Astrocyte of the hippocampus (primary cell): ENCODE data around the gene DICER1.

Experiments used
- DNase-seq: peaks from one replicate; pipeline ENCODE4 v3.0.0; 2011; ENCODE audit warnings: low read depth, low spot score

Gene DICER1

GRCh38 chr14:95088665-95089064 lies 68.7 kb downstream of the DICER1 start:
- DNase-seq, result no peak

GRCh38 chr14:95087619-95088018 lies 69.7 kb downstream of the DICER1 start:
- DNase-seq, result no peak

GRCh38 chr14:95085321-95085720 lies 72.0 kb downstream of the DICER1 start:
- DNase-seq, result no peak

DNA sequence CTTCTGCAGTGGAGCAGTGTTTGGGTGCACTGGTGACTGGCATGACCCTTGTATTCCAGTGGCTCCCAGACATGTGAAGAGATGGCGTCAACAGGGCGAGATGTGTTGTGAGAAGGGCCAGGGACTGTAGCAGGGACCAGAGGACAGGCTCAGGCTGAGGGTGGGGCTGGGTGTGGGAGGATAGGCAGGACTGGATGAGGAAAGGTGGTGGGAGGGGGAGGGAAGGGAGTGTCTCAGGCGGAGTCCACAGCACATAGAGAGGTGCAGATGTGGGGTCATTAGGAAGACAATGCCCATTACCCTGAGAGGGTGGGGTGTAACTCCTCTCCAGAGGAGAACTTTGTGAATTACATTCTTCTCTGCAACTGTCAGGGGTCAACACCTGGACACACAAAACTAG lies 78.5 kb downstream of the DICER1 start:
- DNase-seq, result no peak

DNA sequence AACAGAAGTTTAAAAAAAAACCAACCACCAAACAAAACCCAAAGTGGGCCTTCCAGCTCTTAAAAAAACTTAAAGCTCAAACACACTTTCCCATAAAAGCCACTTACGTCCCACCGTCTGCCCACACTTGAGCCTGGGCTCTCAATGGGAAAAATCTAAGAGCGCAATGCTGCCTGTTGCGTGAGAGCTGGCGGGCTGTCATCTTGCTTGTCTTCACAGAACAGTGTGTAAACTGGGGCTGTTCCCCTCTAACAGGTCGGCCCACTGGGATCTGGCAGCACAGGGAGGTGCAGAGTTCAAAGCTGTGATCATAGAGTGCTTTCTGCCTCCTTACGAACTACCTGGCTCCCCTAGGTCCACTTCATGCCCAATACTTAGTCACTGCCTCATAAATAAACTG lies 80.0 kb downstream of the DICER1 start:
- no peak for DNase-seq

DNA sequence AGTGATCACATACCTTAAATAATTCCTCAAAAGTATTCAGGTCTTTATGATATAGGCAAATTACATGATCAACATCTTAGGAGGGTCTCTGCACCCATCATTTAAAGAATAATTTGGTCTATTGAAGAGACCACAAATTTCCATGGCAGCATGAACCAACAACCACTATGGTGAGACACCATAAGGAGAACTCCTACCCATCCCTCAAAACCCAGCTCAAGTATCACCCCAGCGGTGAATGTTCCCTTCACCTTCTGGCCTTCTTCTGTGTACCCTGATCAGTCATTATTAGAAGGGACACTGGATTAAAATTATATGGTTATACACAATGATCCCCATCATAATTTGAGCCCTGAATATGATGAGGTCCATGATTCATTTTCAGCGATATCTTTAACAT lies 81.5 kb downstream of the DICER1 start:
- DNase-seq, result no peak

DNA sequence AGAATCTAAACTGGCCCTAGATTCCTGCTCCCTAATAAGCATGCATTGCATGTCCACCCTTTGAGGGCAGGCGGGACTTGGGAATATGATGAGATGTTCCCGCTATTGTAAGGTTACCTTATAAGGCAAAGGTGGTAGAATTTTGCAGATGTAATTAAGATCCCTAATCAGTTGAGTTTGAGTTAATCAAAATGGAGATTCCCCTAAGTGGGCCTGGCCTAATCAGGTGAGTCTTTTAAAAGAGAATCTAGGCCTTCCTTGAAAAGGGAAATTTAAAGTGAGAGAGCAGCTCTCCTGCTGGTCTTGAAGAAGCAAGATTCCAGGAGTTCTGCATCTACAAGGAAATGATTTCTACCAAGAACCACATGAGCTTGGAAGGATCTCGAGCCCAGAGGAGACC lies 83.4 kb downstream of the DICER1 start:
- no peak for DNase-seq

- no peak for DNase-seq
Observed at GRCh38 chr14:95072310-95072905, 84.9 kb downstream of the DICER1 start.

DNA sequence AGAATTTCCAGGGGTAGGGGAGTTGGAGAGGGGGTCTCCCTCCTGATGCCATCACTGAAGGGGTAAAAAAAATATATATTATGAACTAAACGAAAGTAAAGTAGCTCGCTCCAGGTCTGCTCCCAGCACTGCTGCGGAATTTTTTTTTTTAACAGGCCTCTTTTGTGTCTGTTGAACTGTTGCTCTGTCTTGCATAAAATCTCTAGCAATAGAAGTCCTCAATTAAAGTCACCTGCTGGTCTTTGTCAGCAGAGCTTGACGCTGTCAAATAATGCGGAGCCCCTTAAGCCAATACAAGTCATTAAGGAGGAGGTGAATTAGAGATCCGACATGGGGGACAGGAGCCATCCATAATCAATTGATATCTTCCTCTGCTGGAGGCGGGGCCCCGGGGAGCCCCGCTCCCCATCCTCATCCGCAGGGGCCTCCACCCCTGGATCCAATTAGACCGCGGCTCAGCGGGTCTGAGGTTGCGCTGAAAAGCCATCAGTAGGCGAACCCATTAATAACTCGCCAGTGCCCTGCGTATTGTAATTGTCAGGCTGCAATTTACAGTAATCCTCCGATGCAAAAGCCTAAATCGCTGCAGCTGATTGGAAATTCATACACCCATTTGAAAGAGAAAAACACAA lies 85.6 kb downstream of the DICER1 start:
- no peak for DNase-seq

GRCh38 chr14:95070748-95071435 lies 86.4 kb downstream of the DICER1 start:
- no peak for DNase-seq

DNA sequence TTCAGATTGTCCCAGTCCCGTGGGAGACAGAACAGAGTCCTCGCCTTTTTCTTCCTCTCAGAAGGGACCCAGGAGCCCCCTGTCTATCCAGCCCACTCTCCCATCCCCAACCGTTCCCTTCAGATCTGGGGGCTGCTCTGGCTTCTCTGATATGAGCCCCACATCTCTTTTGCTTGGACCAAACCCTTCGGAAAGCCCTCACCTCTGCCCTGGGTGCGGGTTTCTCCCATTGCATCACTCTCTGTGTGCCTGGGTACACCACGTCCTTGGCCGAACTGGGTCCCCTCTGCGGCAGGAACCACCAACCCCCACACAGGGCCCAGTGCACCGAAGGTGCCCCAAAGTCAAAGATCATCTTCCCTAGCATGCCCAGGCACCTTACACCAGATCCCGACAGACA lies 87.8 kb downstream of the DICER1 start:
- DNase-seq, result no peak

DNA sequence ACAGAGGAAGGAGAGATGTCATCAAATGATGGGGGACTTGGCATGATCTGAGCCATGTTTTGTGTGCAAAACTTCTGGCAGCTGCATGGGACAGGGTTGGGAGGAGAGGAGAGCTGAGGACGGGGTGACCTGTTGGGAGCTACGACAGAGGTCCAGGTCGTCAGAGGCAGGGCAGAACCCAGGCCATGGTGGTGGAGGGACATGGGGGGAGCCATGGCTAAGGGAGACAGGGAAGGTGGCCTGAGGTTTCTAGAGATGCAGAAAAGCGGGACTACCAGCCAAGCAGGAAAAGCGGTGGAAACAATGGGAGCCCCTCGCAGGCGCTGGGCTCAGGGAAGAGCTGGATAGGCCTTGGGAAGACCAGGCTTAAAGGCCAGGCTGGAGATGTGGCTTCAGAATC lies 88.3 kb downstream of the DICER1 start:
- DNase-seq, result no peak

GRCh38 chr14:95068521-95068920 lies 88.8 kb downstream of the DICER1 start:
- no peak for DNase-seq

GRCh38 chr14:95068080-95068479 lies 89.2 kb downstream of the DICER1 start:
- DNase-seq, result peak; percentile 46

- no peak for DNase-seq
Observed at GRCh38 chr14:95067526-95067925, 89.8 kb downstream of the DICER1 start.

DNA sequence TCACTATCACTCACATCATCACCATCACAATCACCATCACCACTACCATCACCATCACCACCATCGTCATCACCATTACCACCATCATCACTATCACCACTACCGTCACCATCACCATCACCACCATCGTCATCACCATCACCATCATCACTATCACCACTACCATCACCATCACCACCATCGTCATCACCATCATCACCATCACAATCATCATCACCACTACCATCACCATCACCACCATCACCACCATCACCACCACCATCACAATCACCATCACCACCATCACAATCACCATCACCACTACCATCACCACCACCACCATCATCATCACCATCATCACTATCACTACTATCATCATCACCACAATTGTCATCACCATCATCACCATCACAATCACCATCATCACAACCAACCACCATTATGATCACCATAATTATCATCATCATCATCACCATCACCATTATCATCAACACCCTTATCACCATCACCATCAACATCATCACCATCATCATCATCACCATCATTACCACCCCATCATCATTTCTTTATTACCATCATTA lies 90.8 kb downstream of the DICER1 start:
- DNase-seq, result no peak

GRCh38 chr14:95065411-95065810 lies 91.9 kb downstream of the DICER1 start:
- no peak for DNase-seq

DNA sequence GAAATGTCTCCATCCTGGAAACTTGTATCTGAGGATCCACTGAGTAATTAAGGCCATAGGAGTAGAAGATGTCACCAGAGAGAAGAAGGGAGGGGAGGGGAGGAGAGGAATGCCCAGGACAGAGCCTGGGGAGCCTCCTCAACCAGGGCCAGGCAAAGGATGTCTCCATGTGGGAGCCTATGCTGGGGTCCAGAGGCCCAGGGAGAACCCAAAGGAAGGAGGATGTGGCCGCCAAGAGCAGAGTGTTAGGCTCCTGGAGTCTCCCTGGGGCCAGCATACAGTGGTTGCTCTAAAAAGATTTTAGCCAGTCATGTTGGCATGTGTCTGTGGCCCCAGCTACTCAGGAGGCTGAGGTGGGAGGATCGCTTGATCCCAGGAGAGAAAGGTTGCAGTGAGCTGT lies 92.6 kb downstream of the DICER1 start:
- DNase-seq, result no peak

DNA sequence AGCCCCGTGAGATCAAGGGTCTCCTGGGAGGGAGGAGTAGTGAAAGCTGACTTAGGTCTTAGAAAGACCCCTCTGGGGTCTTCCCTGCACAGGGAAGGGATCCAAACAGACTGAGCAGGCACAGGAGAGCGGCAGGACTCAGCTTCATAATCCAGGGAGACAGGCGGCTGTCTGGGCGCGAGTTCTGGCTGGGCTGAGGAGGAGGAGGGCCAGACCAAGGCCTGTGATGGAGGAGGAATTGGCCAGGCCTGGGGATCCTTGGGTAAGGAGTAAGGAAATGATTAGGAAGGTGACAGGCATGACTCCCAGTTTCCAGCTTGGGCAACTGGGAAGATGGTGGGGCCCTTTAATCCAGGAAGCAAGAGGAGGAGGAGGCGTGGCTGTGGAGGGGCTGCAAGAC lies 93.1 kb downstream of the DICER1 start:
- no peak for DNase-seq

DNA sequence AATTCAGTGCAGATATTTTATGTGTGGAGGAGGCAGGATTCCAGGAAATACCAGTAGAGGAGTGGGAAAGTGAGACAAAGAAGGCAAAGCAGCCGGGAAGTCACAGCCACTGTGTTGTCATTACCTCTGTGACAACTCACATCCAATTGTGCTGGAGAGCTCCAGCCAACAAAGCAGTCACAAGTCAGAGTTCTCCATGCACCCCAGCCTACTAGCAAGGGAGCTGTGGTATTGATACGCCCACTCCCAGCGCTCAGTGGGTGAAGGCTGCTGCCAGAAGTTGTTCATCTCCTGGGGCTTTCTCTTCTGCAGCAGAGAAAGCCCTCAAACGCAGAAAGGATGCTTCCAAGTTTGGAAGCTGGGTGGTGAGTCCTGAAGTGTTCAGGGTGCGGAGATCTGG lies 93.9 kb downstream of the DICER1 start:
- no peak for DNase-seq

GRCh38 chr14:95062946-95063345 lies 94.4 kb downstream of the DICER1 start:
- no peak for DNase-seq

- no peak for DNase-seq
Observed at GRCh38 chr14:95062220-95062619, 95.1 kb downstream of the DICER1 start.
